Smooth muscle cell (in vitro differentiated cells): ENCODE measurements around the gene CIC. TPM values are rescaled to one million over a fixed set of nuclear protein-coding genes. Genes with fewer than 3 reads are reported as not detected.

Source experiments
- DNase-seq: peaks from one replicate; lab custom pipeline; 2025; ENCODE audit not compliant: unreplicated experiment; lab: John Stamatoyannopoulos, UW
- H2AFZ ChIP-seq: fragments of 200-600 bp; sonication (generic); 2 replicates; pipeline ENCODE4 v1.6.0; 2016; ENCODE audit warnings: antibody characterized with exemption, low read depth, mild to moderate bottlenecking
- H3F3A ChIP-seq: fragments of 200-600 bp; sonication (generic); 2 replicates; pipeline ENCODE4 v1.6.0; 2017; ENCODE audit warnings: antibody characterized with exemption, low read depth
- H3K27ac ChIP-seq: fragments of 200-600 bp; sonication (generic); 2 replicates; pipeline ENCODE4 v1.5.1; 2016; ENCODE audit warnings: low read depth, mild to moderate bottlenecking
- H3K27me3 ChIP-seq: fragments of 200-600 bp; sonication (generic); 2 replicates; pipeline ENCODE4 v1.6.1; 2016; ENCODE audit warnings: low read depth, mild to moderate bottlenecking
- H3K36me3 ChIP-seq: fragments of 200-600 bp; sonication (generic); 2 replicates; pipeline ENCODE4 v1.5.1; 2016; ENCODE audit warnings: low read depth
- H3K4me1 ChIP-seq: fragments of 200-600 bp; sonication (generic); 2 replicates; pipeline ENCODE4 v1.5.1; 2016; ENCODE audit warnings: low read depth
- H3K4me2 ChIP-seq: fragments of 200-600 bp; sonication (generic); 2 replicates; pipeline ENCODE4 v1.6.0; 2016; ENCODE audit warnings: mild to moderate bottlenecking
- H3K4me3 ChIP-seq: fragments of 200-600 bp; sonication (generic); 2 replicates; pipeline ENCODE4 v1.5.1; 2016; ENCODE audit warnings: mild to moderate bottlenecking
- H3K79me2 ChIP-seq: fragments of 200-600 bp; sonication (generic); 2 replicates; pipeline ENCODE4 v1.6.0; 2016; ENCODE audit warnings: low read depth, mild to moderate bottlenecking
- H3K9ac ChIP-seq: fragments of 200-600 bp; sonication (generic); 2 replicates; pipeline ENCODE4 v1.6.0; 2016; ENCODE audit warnings: low read depth
- H3K9me3 ChIP-seq: fragments of 200-600 bp; sonication (generic); replicated peaks from 2 replicates; pipeline ENCODE4 v1.5.1; 2016; ENCODE audit warnings: low read depth
- H4K20me1 ChIP-seq: fragments of 200-600 bp; sonication (generic); 2 replicates; pipeline ENCODE4 v1.6.0; 2016; ENCODE audit warnings: low read depth
- WGBS: methylation state at CpG from one replicate; pipeline ENCODE4 v1.1.7; 2016; ENCODE audit warnings: low lambda C conversion rate; 5-methylcytosine and 5-hydroxymethylcytosine counted together
- polyA plus RNA-seq: library from polyadenylated mRNA; unstranded; fragments of >200 nt; fragmentation: Nextera tagmentation; extraction: Ambion mirVana; gene quantifications from 2 replicates; pipeline ENCODE4 v1.2.1, GENCODE V29; 2016
- total RNA-seq: library from RNA; depleted of rRNA; stranded (reverse); fragments of >200 nt; gene quantifications from 2 replicates; pipeline ENCODE4 v1.2.3, GENCODE V29; 2014
- TF ChIP-seq, protein P1 (sequence below): fragments of 200-600 bp; sonication (generic); IDR thresholded peaks from 2 replicates; pipeline ENCODE4 v1.5.1; 2017; ENCODE audit warnings: borderline replicate concordance, mild to moderate bottlenecking, antibody characterized with exemption; ENCODE audit not compliant: insufficient read depth, poor library complexity, severe bottlenecking

The CIC gene
- total and polyA plus RNA-seq, 2 experiments from 2014 or later: 12.6 to 18.4 TPM

DNA sequence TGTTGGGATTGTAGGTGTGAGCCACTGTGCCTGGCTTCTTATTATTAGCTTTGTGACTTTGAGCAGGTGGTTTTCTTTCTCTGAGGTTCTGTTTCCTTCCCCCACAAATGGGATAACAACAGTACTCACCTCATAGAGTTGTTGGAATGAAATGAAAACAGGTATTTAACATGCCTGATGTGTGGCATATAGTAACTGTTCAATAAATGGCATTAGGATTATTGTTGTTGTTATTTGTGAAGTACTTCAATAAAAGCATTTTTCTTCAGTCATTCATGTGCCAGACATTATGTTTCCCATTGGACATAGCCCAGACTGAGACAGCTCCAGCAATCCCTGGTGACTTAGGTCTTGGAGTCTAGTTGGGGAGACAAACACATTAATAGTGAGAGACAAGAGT lies 57.9 kb downstream of the CIC start:
- Histone ChIP-seq H3K36me3 (no peaks in the 10 kb centered on the region), H3K4me2 (peak overlapping the region; percentile 98), H3K4me3 (no peak overlapping the region), H4K20me1 (peaks cover 39% of the 10 kb centered on the region), H3K9me3 (no peaks in the 10 kb centered on the region), H3K4me1 (peaks cover 9% of the 10 kb centered on the region), H3F3A (no peaks in the 10 kb centered on the region), H3K9ac (no peak overlapping the region), H3K27me3 (peaks cover 31% of the 10 kb centered on the region), H3K27ac (no peak overlapping the region), H2AFZ (no peak overlapping the region), H3K79me2 (peaks cover 46% of the 10 kb centered on the region)
- no peak for DNase-seq
- TF ChIP-seq, protein P1, sequence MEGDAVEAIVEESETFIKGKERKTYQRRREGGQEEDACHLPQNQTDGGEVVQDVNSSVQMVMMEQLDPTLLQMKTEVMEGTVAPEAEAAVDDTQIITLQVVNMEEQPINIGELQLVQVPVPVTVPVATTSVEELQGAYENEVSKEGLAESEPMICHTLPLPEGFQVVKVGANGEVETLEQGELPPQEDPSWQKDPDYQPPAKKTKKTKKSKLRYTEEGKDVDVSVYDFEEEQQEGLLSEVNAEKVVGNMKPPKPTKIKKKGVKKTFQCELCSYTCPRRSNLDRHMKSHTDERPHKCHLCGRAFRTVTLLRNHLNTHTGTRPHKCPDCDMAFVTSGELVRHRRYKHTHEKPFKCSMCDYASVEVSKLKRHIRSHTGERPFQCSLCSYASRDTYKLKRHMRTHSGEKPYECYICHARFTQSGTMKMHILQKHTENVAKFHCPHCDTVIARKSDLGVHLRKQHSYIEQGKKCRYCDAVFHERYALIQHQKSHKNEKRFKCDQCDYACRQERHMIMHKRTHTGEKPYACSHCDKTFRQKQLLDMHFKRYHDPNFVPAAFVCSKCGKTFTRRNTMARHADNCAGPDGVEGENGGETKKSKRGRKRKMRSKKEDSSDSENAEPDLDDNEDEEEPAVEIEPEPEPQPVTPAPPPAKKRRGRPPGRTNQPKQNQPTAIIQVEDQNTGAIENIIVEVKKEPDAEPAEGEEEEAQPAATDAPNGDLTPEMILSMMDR: no peak

DNA sequence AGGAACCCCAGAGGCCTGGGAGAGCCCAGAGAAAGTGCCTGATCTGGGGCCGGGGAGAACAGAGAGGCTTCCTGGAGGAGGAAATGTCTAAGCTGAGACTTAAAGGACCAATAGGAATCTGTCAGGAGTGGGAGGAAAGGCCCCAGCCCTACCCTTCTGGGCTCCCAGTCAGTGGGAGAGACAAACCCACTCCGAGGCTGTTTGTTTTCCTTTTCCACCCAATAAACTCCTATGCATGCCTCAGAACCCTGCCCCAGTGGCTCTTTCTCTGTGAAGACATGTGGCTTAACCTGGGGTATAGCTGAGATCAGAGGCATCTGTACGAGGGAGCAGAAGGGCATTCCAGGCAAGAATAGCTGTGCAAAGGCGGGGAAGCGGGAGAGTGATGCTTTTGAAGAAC lies 58.3 kb downstream of the CIC start:
- H2AFZ ChIP-seq: no peak overlapping the region
- H3K9me3 ChIP-seq: no peaks in the 10 kb centered on the region
- peaks cover 39% of the 10 kb centered on the region for H4K20me1 ChIP-seq
- no peak overlapping the region for H3K27ac ChIP-seq
- H3K4me3 ChIP-seq: no peak overlapping the region
- peaks cover 46% of the 10 kb centered on the region for H3K79me2 ChIP-seq
- TF ChIP-seq, protein P1: no peak
- H3K4me1 ChIP-seq: peaks cover 9% of the 10 kb centered on the region
- peaks cover 27% of the 10 kb centered on the region for H3K27me3 ChIP-seq
- DNase-seq: no peak
- peak overlapping the region; percentile 98 for H3K4me2 ChIP-seq
- no peaks in the 10 kb centered on the region for H3K36me3 ChIP-seq
- H3K9ac ChIP-seq: no peak overlapping the region
- WGBS: 77% methylated on average over 5 of the region's 5 CpGs
- no peaks in the 10 kb centered on the region for H3F3A ChIP-seq

DNA sequence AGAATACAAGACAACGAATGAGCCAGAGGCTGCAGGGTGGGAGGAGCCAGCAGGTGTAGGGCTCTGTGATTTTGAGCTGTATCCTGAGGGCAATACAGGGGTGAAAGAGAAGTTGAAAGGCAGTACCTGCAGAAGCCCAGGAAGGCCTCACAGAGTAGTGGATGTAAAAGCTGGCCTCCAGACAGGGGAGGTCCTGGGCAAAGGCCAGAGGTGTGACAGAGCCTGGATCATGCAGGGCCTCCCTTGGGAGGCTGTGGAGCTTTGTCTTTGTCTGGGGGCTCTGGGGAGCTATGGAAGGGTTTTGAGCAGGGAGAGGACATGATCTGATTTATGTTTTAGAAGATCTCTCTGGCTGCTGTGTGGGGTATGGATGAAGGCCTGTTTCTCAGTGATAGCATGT lies 59.1 kb downstream of the CIC start:
- Histone ChIP-seq H3K4me2 (no peak overlapping the region), H4K20me1 (peaks cover 46% of the 10 kb centered on the region), H3K4me3 (no peak overlapping the region), H3K79me2 (peaks cover 46% of the 10 kb centered on the region), H3F3A (no peaks in the 10 kb centered on the region), H3K4me1 (peaks cover 9% of the 10 kb centered on the region), H3K27ac (no peak overlapping the region), H3K27me3 (peaks cover 20% of the 10 kb centered on the region), H3K36me3 (no peaks in the 10 kb centered on the region), H2AFZ (no peak overlapping the region), H3K9ac (no peak overlapping the region), H3K9me3 (no peaks in the 10 kb centered on the region)
- DNase-seq: no peak
- 65% methylated on average over 1 of the region's 1 CpG for WGBS
- TF ChIP-seq, protein P1: no peak

DNA sequence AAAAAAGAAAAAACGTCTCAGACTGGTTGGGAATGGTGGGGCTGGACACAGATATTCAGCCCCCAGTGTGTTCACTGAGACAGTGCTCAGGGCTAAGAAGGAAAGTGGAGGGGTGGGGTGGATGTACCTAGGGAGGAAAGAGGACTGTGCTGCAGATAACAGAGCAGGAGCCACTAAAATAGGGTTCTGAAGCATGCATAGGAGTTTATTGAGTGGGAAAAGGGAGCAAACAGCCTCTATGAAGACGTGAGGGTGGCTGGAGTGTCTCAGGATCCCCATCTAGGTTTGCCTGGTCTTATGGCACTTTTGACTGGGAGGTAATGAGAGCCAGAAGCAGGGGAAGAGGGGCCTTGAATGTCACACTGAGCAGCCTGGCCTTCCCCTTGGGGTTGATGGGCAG lies 59.8 kb downstream of the CIC start:
- Histone ChIP-seq H3K9me3 (no peaks in the 10 kb centered on the region), H2AFZ (no peak overlapping the region), H3K4me1 (peaks cover 9% of the 10 kb centered on the region), H3K4me2 (no peak overlapping the region), H3K4me3 (no peak overlapping the region), H3K9ac (no peak overlapping the region), H3K79me2 (peaks cover 46% of the 10 kb centered on the region), H3F3A (no peaks in the 10 kb centered on the region), H3K27me3 (peaks cover 12% of the 10 kb centered on the region), H4K20me1 (peaks cover 50% of the 10 kb centered on the region), H3K36me3 (no peaks in the 10 kb centered on the region), H3K27ac (no peak overlapping the region)
- 82% methylated on average over 2 of the region's 2 CpGs for WGBS
- no peak for DNase-seq
- TF ChIP-seq, protein P1: no peak
